HG03432 (cell line): ENCODE results near the gene ADARB2.
"Not testable (repeated sequence)": the region's sequence is repeated elsewhere in the genome, so short reads cannot be mapped to it uniquely, and the experiment has no call there.

Source experiments
- ATAC-seq: cut with Tn5 transposase; IDR thresholded peaks from one replicate; pipeline ENCODE4 v1.9.1; 2021; ENCODE audit warnings: mild to moderate bottlenecking, moderate library complexity; ENCODE audit not compliant: unreplicated experiment

ADARB2 gene

DNA sequence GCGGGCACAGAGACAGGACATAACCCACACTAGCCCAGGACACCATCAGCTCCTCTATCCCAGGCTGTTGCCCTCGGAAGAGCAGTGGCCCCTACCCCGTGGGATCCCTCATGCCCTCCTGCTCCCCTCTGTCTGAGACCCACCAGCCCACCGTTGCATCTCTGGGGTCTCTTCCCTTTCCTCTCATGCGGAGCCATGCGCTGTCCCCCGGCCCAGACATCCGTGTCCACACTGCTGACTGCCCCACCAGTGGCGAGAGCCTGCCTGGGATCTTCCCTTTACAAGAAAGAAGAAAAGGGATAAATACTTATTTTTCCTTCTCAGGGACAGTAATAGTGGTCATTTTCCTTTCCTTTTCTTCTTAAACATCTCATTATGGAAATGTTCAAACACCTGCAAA lies 565.7 kb downstream of the ADARB2 start:
- no peak for ATAC-seq

DNA sequence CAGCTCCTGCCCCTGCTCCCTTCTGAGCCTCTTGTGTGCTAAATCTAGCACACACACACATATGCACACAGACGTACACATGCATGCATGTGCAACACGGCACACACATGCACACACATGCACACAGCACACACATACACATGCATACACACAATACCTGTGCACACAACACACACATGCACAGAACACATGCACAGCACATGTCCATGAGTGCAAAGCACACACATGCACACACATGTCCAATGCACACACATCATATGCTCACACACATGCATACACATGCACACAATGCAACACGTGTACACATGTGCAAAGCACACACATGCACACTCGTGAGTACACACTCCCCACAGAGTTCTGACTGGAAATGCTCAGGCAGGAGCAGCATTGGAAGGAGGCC lies 566.1 kb downstream of the ADARB2 start:
- ATAC-seq = no peak

DNA sequence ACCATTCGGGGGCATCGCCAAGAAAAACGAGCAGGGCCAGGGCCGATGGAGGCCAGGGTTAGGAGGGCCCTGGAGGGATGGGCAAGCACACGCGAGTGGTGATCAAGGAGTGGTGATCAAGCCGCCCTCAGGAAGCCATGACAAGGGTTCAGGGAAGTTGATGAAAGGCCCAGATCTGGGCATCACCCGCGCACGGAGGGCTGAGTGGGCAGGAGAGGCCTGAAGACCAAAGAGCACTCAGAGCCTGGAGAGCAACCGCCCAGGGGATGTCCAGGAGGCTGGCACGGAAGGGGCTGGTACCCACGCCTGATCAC lies 566.5 kb downstream of the ADARB2 start:
- no peak for ATAC-seq

DNA sequence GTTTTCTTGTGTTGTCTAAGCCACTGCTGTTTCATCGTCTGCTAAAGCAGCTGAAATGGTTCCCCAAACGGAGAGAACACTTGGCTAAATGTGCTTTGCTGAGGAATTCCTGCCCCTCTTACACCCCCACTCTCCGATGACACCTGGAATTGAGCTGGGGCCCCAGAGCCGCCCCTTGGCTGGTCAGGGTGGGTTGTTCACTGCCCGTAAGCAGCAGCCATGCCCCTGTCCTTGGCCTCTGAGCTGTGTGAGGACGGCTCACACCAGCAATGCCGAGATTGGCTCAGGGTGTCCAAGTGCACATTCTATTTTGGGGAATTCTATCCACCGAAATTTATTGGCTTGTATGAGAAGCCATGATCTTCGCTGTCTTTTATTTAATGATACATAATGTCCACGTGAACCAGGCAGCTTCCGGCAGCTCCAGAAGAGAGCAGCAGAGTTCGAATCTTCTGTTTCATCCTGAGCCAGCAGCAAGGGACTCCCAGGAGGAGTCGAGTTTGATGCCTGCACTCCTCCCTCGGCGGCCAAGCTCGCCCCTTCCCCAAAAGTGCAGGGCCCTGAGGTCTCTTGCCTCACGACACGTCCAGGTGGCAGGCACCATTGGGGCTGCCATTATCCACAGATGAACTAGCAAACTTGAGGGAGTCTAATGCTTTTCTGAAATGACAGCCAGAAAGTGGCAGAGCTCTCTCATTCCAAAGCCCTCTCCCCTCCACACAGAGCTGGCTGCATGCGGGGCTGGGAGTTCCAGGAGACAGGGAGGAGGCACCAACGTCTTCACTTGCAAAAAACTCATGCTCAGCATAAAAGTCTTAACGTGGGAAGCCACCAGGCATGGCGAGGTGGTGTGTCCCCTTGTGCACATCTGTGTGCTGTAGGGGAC lies 567.1 kb downstream of the ADARB2 start:
- no peak for ATAC-seq

DNA sequence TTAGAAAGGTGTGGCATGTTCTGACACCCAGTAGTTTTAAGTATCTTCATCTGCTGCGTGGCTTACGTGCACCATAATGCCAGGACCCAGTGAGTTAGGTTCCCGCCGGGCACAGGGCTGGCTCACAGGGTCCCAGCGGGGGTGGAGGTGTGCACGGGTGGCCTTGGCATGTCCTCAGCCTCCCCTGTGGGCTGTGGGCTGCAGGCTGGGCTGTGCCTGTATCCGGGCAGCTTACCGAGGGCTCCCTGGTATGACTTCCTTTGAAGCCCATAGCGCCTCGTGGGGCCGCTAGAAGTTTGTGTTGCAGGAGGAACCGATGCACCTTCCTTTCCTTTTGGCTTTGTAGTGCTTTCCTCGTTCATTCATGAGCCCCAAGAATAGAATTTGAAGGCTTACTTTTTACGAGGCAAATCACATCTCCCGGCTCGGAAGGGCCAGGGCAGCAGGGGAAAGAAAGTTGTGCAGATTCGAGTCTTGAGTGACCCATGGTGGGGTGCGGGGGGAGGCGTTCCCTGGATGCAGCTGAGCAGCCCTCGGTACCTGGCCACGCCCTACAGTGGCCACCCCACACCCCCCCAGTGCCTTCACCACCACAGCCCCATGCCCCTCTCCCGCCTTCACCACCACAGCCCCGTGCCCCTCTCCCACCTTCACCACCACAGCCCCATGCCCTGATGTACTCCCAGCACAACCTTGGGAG lies 568.0 kb downstream of the ADARB2 start:
- no peak for ATAC-seq

DNA sequence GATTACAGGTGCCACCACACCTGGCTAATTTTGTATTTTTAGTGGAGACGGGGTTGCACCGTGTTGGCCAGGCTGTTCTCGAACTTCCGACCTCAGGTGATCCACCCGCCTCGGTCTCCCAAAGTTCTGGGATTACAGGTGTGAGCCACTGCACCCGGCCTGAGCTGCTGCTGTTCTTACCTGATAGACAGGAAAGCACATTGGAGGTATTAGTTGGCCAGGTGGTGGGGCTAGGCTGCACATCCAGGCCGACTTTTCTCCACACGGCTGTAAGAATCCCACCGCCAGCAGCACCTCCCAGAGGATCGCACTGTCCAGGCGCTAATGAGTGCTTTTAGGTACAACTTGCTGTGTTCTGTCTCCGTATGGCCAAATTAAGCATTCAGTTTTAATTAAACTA lies 568.6 kb downstream of the ADARB2 start:
- ATAC-seq = no peak

DNA sequence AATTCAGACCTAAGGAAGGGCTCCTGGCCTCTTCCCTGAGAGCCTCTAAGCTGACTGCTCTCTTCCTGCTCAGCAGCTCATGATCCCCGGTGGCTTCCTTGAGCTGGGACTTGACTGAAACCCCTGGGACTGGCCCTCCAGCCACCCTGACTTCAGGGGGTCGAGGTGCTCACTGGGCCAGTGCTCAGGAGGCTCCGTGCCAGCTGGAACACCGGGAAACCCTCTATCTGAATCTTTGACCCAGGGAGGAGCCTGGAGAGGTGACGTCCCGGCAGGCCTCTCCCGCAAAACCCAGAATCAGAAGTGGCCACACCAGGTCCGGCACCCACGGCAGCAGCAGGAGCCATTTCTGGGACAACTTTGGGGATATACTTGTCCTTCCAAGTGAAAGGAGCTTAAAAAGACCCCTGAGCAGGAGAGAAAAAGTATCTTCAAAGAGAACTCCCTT lies 570.5 kb downstream of the ADARB2 start:
- ATAC-seq = no peak

DNA sequence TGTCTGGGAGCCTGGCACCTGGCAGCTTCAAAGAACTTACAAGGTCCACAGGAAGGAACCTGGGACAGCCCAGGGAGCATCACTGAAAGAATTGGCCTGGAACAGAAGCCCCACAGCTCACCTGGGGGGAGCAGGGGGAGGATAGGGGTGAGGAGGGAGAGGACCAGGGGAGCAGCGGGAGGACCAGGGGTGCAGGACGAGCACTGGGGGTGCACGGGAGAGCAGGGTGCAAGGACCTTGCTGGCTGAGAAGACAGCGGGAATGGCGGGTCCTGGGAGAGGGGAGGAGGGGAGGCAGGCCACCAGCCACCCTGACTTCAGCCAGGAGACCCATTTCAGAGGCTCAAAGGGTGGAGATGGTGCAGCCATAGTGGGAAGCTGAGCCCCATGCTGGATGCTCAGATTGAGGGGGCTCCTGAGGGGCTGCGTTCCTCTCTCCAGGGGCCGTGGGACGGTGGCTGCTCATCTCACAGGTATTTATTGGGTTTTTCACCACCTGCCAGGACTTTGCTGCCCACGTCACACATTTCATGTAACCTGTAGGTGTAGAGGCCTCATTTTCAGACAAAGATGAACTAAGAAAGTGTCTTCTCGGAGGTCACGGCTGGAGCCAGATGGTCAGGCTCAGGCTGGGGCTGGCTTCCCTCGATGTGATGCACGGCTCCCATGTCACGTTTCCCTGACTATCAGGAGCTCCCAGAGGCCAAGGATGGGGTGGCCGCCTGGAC lies 571.1 kb downstream of the ADARB2 start:
- no peak for ATAC-seq

DNA sequence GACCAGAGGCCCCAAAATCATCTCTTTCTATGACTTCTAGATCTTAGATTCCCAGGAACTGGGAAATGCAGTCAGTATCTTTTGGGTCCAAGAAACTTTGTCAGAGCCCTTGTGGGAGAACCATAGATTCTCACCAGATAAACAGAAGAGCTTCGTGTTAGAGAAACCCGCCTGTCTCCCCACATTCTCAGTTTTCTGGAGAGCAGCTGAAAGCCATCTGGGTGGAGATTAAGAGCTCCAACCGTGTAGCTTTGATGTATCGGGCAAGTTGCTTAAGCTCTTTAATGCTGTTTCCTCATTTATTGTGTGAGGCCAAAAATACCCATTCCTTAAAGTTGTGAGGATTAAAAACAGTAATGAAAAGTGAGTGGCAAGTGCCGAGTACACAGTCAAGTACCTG lies 573.5 kb downstream of the ADARB2 start:
- no peak for ATAC-seq

DNA sequence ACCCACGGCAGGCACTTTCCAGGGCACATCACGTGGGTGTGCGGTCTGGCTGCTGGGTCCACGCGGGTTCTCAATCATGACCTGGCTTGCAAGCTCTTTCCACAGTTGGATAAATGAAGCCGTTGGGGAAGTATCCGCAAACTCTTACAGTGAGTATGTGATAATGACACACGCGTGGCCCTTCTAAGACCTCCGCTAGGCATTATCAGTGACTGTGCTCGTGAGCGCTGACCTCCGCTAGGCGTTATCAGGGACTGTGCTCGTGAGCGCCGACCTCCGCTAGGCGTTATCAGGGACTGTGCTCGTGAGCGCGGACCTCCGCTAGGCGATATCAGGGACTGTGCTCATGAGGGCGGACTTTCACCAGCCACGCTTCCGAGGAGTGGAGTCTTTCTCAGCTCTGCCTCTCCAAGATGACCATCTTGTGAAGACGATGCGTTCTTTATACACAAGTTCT lies 574.1 kb downstream of the ADARB2 start:
- ATAC-seq = no peak

DNA sequence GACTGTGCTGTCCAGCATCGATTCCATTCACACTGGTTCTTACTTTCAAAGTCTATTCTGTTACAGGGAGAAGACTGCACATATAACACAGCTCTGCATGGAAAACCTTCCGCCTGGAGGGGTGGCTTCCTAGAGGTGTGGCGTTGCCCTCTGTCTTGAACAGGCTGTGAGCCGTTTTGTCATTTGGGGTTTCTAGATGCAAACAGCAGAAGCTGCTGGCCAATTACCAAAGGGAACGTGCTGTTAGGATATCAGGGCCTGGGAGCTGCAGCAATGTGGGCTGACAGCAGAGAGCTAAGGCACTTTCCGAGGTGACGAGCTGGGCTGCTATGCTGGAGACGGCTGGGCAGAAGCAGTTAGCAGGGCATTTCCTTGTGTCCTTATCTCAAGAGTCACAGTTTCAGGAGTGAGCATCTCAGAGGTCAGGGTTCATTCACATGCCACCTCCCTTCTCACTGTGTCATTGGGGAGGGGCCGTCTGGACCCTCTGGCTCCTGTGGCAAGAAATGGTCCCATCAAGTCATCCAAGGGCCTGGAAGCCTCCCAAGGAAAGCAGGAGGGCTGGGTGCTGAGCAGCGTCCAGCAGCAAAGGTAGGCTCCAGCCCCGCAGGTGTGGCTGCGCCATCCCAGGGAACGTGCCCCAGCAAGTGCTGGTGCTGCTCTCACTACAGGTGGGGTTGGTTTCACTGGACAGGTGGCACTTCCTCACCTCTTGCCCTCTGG lies 574.7 kb downstream of the ADARB2 start:
- ATAC-seq = no peak

DNA sequence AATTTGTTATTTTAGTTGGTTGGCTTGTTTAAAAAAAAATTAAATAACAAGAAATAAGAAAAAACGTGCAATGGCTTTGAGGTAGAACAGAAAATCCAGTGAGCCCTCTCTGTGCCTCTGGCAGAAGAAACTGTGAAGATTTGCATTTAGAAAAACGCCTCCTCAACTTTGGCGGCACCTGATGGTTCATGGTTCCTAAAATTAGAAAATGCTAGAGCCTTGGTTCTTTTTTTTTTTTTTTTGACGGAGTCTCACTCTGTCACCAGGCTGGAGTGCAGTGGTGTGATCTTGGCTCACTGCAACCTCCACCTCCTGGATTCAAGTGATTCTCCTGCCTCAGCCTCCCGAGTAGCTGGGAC lies 576.0 kb downstream of the ADARB2 start:
- ATAC-seq = not testable (repeated sequence)

DNA sequence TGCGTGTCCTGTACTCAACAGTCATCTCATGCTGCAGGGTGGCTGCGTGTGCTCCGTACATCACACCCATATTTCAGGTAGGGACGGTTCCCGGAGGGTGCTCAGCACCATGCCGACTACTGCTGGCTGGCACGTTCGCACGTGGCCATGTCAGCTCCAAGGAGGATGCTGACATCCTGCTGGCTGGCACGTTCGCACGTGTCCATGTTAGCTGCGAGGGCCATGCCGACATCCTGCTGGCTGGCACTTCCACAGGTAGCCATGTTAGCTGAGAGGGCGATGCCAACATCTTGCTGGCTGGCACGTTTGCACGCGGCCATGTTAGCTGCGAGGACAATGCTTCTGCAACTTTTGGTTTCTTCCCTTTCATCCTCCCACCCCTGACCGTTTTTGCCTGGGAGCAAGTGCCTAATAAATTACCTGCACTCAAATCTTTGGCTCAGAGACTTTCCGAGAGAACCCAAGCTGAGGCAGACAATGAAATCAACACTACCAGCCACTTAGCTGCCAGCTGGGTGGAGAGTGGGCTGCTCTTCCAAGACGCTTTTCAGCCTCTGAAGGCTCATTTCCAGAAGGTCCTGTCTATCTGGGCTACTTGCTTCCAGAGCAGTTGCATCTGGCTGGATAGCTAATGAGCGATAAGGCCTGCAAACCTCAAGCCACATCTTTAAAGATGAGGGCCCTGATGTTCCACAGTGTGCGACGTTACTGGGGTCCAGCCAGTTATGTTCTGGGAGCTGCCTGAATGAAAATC lies 576.6 kb downstream of the ADARB2 start:
- no peak for ATAC-seq

DNA sequence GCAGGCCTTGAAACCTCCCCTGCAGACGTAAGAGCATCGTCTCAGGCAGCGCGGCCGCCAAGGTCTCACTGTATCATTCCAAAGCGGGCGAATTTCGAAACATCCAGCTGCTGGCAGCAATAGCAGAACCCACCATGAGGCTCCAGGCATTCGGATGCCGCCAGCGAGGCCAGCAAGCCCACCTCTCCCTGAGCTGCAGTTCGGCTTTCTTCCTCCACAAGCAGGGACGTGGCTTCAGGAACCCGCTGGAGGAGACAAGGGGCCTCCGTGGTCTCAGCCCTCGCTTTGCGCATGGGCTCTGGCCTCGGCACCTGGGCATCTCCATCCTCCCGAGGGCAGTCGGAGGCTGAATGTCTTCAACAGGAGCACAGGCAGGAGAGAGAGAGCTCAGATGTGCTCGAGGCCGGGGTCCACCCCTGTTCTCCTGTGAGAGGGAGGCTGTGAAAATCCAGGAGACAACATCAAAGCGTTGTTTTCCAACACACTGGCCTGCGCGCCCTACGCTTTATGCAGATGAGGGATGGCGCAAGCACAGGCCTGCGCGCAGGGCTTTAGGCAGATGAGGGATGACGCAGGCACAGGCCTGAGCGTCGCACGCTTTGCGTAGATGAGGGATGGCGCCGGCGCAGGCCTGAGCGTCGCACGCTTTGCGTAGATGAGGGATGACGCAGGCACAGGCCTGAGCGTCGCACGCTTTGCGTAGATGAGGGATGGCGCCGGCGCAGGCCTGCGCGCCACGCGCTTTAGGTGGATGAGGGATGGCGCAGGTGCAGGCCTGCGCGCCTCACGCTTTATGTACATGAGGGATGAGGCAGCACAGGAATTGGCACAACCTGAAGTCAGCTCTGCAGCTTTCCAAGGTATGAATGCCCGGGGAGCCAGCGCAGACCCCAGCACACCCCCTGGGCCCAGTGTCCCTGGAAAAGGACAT lies 577.9 kb downstream of the ADARB2 start:
- ATAC-seq = peak; percentile 67

DNA sequence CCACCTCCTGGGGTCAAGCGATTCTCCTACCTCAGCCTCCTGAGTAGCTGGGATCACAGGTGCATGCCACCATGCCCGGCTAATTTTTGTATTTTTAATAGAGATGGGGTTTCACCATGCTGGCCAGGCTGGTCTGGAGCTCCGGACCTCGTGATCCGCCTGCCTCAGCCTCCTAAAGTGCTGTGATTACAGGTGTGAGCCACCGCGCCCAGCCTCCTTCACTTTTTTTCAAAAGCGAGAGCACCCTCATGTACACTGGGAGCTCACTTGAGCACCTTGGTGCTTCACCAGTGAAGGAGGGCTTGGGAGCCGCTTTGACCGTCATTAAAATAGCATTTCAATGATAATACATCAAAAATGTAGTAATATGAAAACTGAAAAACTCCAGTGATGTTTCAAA lies 578.8 kb downstream of the ADARB2 start:
- ATAC-seq = not testable (repeated sequence)

DNA sequence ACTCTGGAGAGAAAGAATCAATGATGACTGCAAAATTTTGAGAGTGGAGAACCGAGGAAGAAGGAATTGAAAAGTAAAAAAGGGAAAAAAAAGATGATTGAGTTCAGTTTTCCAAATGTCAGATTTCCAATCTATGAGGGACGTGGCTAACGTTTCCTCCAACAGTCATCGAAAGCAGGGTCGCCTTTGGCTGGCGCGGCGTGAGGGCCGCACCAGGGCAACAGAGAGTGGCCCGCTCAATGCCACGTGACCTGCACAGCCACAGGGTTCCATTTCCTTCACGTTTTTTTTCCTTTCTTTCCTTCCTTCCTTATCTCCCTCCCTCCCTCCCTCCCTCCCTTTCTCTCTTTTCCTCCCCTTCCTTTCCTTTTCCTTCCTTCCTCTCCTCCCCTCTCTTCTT lies 579.3 kb downstream of the ADARB2 start:
- no peak for ATAC-seq

DNA sequence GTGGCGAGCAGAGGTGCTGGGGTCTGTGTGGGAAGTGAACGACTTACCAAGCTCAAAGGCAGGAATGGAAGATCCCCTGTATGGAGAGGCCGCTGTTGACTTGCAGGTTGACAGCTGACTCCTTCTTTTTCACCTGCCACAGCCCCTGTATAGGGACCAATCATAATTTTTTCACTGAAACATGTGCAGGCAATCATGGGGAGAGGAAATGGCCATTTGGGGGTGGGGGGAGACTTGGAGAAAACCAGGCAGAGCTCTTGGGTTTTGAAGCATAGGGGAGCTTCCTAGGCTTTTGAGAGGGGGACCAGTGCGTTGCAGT lies 579.8 kb downstream of the ADARB2 start:
- no peak for ATAC-seq

DNA sequence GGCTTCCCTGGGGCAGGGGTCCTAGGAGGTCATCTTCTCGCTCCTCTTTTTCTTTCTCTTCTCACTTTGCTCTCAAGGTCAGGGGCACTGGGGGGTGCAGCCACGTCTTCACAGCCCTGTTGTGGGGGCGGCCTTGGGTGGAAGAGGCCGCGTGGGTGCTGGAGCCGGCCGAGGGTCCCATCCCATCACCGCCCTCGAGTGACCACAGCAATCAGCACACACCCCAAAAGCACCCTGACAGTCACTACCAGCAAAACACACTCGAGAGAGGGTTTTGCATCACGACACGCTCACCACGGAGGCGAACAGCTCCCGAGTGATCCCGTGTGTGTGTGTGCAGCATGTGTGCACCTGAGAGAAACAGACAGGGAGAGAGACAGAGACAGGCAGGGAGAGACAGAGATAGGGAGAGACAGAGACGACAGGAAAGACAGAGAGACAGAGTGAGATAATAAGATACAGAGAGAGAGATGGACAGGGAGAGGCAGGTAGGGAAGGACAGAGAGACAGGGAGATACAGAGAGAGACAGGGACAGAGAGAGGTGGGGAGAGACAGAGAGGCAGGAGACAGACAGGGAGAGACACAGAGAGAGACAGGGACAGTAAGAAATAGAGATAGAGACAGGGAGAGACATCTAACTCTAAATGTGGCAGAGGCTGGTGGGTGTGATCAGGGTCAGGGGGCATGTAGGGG lies 580.3 kb downstream of the ADARB2 start:
- no peak for ATAC-seq

DNA sequence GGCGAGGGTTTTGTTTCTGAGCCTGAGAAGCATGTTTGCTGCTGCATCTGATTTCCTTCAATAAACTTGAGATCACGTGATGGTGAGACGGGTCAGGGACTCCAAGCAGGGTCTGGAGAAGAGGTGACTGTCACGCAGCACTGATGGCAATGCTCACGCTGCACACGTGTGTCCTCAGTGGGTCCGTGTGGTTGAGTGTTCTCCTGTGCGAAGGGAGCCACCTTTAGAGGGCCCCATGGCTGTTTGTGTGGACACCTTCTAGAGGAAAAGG lies 580.8 kb downstream of the ADARB2 start:
- no peak for ATAC-seq
